Stimulated activated CD4-positive, alpha-beta T cell treated with anti-CD3 and anti-CD28 coated beads, Interleukin-2, amount 100 ng/mL, for 4 hours (primary cell): ENCODE measurements around the gene ZBTB48.
"Not testable (repeated sequence)": the region's sequence is repeated elsewhere in the genome, so short reads cannot be mapped to it uniquely, and the experiment has no call there.

Experiments
- DNase-seq: peaks from one replicate; pipeline ENCODE4 v3.0.0-alpha.2; 2020; ENCODE audit warnings: low read depth

Gene ZBTB48

GRCh38 chr1:6632588-6633514 lies 53.1 kb downstream of the ZBTB48 start:
- no peak for DNase-seq

GRCh38 chr1:6634371-6635052 lies 54.7 kb downstream of the ZBTB48 start:
- DNase-seq: peak; percentile 12

- DNase-seq: no peak
Observed at GRCh38 chr1:6635161-6635909, 55.5 kb downstream of the ZBTB48 start.

DNA sequence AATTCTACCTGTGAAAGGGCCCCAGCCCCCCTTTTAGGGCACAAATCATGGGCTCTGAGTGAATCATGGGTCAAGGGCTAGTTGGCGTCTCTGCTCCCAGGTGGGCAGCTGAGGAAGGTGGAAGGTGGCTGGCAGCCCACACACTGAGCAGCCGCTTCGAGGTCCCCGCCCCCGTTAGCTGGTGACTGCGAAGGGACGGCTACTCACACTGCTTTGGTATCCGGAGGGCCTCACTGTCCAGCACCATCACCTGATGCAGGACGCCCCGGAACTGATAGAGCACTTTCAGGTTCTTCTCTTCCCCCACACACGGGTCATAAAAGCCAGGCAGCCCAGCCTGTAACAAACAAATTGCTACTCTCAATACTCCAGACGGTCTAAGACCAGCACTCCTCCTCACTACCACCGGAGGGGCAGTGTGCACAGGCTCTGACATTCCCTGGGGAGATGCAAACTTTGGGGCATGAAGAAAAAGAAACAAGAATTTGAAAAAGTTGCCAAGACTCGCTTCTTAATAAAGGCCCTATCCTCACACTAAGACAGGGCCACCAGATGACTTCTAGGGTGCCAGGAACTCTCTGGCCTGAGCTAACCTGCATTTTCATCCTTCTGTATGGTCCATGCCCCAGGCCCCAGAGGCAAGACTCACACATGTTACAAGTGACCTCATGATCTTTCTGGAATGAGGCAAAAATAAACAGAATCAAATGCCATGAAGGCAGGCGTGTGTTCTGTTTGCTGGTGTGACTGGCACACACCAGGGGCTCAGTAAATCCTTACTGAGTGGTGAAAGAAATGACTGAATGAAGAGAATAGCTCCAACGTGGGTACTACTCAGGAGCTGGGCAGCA lies 56.3 kb downstream of the ZBTB48 start:
- no peak for DNase-seq

GRCh38 chr1:6636778-6637177 lies 57.0 kb downstream of the ZBTB48 start:
- DNase-seq: not testable (repeated sequence)

DNA sequence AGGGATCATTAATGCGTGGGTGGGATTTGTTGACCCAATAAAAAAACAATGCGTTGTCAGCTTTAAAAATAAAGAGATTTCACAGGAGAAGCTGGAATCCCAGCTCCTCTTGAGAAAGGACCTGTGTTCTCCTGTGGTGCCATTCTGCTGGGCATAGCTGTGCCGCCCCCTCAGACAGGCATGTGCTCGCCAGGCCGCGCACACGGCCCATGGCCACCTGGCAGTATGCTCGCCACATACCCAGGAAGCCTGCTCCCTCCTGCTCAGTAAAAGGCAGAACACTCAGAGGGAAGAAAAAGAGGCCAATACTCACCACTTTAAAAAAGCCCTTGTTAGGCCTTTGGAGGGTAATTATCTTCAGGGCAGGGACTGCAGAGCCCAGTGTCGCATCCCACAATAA lies 58.0 kb downstream of the ZBTB48 start:
- no peak for DNase-seq

GRCh38 chr1:6638226-6638625 lies 58.4 kb downstream of the ZBTB48 start:
- no peak for DNase-seq
